ENCODE results near the gene COPS3. TPM values are rescaled to one million over a fixed set of nuclear protein-coding genes. Genes with fewer than 3 reads are reported as not detected.

Gene COPS3
- total RNA-seq, 1 donor from 2014 or later: 107 TPM

DNA sequence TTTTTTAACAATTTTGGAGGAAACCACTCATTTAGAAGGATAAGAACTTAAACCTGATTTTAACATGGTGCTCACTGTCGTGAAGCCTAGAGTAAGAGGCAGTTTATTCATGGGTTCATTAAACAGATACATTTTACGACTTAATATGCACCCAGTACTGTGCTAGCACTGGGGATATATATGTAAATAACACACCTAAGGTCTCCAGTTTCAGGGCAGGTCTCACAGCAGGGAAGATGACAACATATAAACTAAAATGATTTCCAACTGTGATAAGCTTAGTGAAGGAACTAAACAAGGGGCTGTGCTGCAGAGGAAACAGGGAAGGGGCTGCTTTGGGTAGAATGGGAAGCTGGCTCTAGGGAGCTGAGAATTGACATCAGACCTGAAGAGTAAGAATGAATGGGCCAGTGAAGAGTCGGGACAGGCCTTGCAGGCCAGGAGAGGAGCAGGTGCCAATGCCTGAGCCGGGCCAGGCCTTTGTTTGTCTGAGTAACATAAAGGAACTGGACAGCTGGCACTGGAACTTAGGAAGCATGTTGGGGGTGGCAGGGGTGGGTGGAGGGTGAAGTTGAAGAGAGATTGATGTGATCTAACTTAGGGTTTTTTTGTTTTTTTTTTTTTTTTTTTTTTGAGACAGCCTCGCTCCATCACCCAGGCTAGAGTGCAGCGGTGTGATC, 34.2 kb upstream of the COPS3 start:
- TF ChIP-seq, protein P1, sequence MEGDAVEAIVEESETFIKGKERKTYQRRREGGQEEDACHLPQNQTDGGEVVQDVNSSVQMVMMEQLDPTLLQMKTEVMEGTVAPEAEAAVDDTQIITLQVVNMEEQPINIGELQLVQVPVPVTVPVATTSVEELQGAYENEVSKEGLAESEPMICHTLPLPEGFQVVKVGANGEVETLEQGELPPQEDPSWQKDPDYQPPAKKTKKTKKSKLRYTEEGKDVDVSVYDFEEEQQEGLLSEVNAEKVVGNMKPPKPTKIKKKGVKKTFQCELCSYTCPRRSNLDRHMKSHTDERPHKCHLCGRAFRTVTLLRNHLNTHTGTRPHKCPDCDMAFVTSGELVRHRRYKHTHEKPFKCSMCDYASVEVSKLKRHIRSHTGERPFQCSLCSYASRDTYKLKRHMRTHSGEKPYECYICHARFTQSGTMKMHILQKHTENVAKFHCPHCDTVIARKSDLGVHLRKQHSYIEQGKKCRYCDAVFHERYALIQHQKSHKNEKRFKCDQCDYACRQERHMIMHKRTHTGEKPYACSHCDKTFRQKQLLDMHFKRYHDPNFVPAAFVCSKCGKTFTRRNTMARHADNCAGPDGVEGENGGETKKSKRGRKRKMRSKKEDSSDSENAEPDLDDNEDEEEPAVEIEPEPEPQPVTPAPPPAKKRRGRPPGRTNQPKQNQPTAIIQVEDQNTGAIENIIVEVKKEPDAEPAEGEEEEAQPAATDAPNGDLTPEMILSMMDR (conservative IDR thresholded peaks at IDR 0.05): no peak
- Mint-ChIP-seq H3K36me3 (ENCODE audit: low read depth) (peaks cover 12% of the 10 kb centered on the region), H3K4me3 (no peak overlapping the region), H3K27me3 (ENCODE audit: low read depth) (no peaks in the 10 kb centered on the region), H3K9me3 (peaks cover 3% of the 10 kb centered on the region), H3K4me1 (no peaks in the 10 kb centered on the region), H3K27ac (ENCODE audit: unreplicated experiment) (no peak overlapping the region)
- DNase-seq (ENCODE audit: low read depth, low spot score): no peak

DNA sequence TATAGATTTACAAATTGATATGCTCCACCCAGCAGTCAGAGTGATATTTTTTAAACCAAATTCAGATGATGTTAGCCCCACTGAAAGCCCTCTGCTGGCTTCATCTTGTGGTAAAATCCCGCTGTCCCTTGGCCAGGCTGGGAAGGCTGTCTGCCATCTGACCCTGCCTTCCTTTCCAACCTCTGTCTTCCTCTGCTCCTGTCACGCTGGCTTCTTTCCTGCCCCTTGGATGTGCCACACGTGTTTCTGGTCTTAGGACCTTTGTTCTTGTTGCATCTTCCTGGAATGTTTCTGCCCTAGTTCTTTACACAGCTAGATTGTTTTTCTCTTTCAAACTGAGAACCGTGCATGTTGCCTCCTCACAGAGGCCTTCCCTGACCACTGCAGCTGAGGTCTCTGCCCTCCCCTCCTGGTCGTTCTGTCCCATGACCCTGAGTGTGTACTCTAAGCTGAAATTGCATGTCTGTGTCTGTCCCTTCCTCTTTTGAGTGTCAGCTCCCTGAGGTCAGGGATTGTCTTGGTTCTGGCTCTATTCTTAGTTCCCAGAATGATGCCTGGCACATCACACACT, 33.5 kb upstream of the COPS3 start:
- TF ChIP-seq, protein P1 (conservative IDR thresholded peaks at IDR 0.05): no peak
- DNase-seq (ENCODE audit: low read depth, low spot score): no peak
- no peak overlapping the region for H3K27ac Mint-ChIP-seq (ENCODE audit: unreplicated experiment)

DNA sequence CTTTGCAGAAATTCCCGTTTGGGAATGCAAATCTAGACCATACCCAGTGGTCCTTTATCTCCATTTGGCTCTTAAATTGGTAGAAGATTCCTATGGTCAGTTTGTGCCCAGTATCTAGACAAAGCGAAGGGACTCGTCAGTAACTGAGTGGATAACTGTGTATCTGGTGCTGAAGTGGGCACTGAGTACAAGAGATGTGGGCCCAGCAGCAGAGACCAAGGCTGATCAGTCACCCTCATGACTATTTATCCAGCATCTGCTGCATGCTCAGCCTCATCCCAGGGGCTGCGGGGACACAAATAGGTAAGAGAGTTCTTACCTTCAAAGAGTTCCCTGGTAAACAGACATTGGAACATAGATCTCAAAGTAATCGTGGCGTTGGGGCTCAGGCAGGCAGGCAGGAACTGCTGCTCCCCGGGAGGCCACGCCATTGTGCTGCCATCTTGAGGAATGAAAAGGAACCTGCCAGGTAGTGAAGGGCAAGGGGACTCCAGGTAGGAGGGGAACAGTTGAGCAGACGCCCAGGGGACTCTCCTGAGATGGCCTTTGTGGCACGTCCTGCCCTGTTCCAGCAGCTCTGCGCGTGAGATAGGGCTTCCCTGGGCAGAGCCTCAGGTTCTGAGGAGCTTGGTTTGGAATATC, 32.4 kb upstream of the COPS3 start:
- Mint-ChIP-seq H3K9me3 (peaks cover 3% of the 10 kb centered on the region), H3K36me3 (ENCODE audit: low read depth) (peaks cover 19% of the 10 kb centered on the region), H3K4me1 (no peaks in the 10 kb centered on the region), H3K27me3 (ENCODE audit: low read depth) (no peaks in the 10 kb centered on the region), H3K27ac (ENCODE audit: unreplicated experiment) (peak overlapping the region; percentile 81), H3K4me3 (no peak overlapping the region)
- TF ChIP-seq, protein P1 (conservative IDR thresholded peaks at IDR 0.05): peak; percentile 59
- DNase-seq (ENCODE audit: low read depth, low spot score): no peak

More for the DNA sequence above, 33.5 kb upstream of the COPS3 start:
- H3K4me1 Mint-ChIP-seq: no peaks in the 10 kb centered on the region
- no peak overlapping the region for H3K4me3 Mint-ChIP-seq
- no peaks in the 10 kb centered on the region for H3K27me3 Mint-ChIP-seq (ENCODE audit: low read depth)
- H3K36me3 Mint-ChIP-seq (ENCODE audit: low read depth): peaks cover 15% of the 10 kb centered on the region
- peaks cover 3% of the 10 kb centered on the region for H3K9me3 Mint-ChIP-seq

DNA sequence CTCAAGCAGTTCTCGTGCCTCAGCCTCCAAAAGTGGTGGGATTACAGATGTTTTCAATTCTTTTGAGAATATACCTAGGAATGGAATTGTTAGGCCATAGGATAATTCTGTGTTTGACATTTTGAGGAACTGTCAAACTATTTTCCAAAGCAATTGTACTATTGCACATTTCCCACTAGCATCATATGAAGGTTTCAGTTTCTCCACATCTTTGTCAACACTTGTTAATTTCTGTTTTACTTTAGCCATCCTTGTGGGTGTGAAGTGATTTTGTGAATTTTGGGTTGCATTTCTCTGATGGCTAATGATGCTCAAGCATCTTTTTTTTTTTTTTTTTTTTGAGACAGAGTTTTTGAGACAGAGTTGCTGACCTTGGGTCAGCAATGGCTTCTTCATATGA, 28.3 kb upstream of the COPS3 start:
- Mint-ChIP-seq H3K27ac (ENCODE audit: unreplicated experiment) (no peak overlapping the region), H3K4me3 (no peak overlapping the region), H3K4me1 (peaks cover 10% of the 10 kb centered on the region), H3K9me3 (peaks cover 3% of the 10 kb centered on the region), H3K36me3 (ENCODE audit: low read depth) (peaks cover 19% of the 10 kb centered on the region), H3K27me3 (ENCODE audit: low read depth) (peaks cover 6% of the 10 kb centered on the region)
- no peak for DNase-seq (ENCODE audit: low read depth, low spot score)
- TF ChIP-seq, protein P1 (conservative IDR thresholded peaks at IDR 0.05): no peak

DNA sequence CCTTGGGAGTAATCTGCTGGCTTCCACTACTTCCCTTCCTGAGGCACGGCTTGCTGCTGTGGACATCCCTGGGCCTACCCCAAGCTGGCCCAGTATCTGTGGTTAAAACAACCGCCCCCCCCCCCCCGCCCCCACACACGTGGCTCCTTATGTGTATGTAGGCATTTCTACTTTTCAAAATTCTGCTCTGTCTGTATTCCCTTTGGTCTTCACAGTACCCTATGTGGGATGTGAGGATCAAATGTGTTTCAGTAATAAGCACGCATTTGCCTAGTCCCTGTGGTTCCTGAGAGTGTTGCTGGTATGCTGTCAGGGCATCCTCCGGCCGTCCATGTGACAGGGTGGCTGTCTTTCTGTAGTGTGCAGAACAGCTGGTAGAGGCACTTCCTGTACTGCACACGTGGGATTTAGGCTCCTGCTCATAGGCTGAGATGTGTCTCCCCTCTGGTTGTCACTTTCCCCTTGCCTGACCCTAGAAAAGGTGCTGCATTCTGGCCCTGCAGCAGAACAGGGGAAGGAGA, 24.3 kb upstream of the COPS3 start:
- Mint-ChIP-seq H3K27ac (ENCODE audit: unreplicated experiment) (no peak overlapping the region), H3K4me1 (peaks cover 24% of the 10 kb centered on the region), H3K27me3 (ENCODE audit: low read depth) (peaks cover 11% of the 10 kb centered on the region), H3K9me3 (no peaks in the 10 kb centered on the region), H3K4me3 (peak overlapping the region; percentile 88), H3K36me3 (ENCODE audit: low read depth) (peaks cover 8% of the 10 kb centered on the region)
- no peak for DNase-seq (ENCODE audit: low read depth, low spot score)
- TF ChIP-seq, protein P1 (conservative IDR thresholded peaks at IDR 0.05): no peak
